Head of caudate nucleus (tissue), 42 donors: ENCODE results near the gene NSMCE3.

Experiments used
- DNase-seq, 42 donors: peaks; one replicate each; pipeline versions ENCODE4 v3.0.0 to v3.0.0-alpha.2; 2020 to 2021; ENCODE audit warnings: mixed read lengths in 7 of 42
- intact Hi-C: fragments of 100-400 bp; cut with DNase I; formaldehyde crosslinking; loops from one replicate; pipeline ENCODE4 v1.15.0; 2022

NSMCE3 gene

DNA sequence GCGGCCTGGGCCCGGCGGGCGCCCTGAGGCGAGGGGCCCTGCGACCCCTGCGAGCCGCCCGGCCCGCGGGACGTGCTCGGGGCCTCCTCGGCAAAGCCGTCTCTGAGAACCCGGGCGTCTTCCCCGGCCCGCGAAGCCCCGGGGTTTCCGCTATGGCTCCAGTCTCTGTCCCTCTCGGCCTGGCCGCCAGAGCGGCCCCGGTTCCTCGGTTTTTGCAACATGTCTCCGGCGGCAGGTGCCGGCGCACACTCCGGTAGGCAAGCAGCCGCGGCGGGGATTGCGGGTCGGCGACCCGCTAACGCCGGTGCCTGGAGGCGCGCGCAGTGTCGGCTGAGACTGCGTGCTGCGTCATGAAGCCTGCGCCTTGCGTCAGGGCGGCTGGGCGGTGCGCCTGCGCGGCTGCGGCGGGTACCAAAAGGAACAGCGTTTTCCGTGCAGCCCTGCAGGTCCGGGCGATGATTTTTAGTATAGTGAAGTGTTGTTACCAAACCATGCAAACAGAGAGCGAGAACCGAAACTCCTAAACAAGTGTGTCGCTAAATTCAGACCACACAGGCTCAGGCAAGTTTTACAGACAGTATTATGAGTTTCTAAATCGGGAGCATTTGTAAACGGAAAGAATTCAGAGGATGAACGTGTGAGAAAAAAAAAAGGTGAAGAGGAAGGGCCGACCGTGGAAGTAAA is at the start of gene NSMCE3:
Gene NSMCE3 (minus strand): TSS at position 338 of the 684 bp plus-strand sequence. CDS start 117 bp downstream, at position 221.
- intact Hi-C loops, result no loop called here
- peak; percentile 82 to 97 (median 94) for DNase-seq

DNA sequence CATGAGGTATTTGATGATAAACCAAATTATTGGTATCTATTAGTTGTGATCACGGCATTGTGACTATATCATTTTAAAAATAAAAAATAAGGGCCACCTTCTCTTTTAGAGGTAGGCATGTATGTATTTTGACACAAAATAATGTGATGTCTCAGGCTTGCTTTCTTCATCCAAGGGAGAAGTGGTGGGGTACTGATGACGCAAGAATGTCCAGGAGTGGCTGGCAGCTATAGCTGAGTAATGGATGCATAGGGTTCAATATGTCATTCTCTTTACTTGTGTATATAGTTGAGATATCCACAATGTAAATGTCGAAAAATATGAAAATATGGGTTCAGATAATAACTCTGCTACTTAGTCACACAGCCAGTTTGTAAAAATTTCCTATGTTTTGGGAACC is 46.8 kb upstream of the NSMCE3 start:
- no peak for DNase-seq
- intact Hi-C loops, result no loop called here

GRCh38 chr15:29312387-29312786 is 42.8 kb upstream of the NSMCE3 start:
- no peak for DNase-seq
- intact Hi-C loops, result no loop called here

DNA sequence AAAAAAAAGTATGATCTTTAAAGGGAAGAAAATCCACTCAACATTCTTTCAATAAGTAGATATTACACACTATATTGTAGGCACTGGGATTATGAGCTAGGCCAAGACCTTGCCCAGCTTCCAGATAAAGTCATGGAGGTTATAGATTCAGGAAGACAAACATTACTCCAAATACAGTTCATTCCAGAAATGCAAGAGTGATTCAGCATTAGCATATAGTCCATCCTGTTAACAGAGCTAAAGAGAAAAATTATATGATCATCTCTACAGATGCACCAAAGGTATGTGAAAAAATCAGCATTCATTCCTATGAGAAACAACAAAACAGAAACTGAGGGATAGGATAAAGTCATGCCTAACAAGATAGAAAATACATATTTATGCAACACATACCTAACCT is 42.1 kb upstream of the NSMCE3 start:
- no peak for DNase-seq
- intact Hi-C loops, result no loop called here

- DNase-seq, result no peak
- intact Hi-C loops, result no loop called here
Observed at GRCh38 chr15:29309139-29309538, 39.5 kb upstream of the NSMCE3 start.

- DNase-seq, result no peak
- intact Hi-C loops, result no loop called here
Observed at GRCh38 chr15:29308299-29308698, 38.7 kb upstream of the NSMCE3 start.

DNA sequence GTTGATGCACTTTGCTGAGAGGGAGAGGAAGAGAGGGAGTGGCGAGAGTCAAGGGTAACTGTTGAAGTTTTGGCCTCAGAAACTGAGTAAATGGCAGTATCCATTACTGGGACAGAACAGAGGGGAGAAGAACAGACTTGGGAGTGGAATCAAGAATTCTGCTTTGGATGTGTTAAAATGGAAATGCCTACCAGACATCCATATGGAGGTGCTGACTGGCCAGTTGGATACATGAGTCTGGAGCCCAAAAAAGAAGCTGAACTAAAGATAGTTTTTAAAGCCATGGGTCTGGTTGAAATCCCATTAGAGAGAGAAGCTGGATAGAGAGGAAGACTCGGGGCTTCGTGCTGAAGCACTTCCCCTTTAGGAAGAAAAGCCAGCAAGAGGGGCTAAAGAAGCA is 35.9 kb upstream of the NSMCE3 start:
- intact Hi-C loops, result no loop called here
- no peak for DNase-seq

- intact Hi-C loops, result no loop called here
- DNase-seq, result no peak
Observed at GRCh38 chr15:29302871-29303270, 33.2 kb upstream of the NSMCE3 start.

DNA sequence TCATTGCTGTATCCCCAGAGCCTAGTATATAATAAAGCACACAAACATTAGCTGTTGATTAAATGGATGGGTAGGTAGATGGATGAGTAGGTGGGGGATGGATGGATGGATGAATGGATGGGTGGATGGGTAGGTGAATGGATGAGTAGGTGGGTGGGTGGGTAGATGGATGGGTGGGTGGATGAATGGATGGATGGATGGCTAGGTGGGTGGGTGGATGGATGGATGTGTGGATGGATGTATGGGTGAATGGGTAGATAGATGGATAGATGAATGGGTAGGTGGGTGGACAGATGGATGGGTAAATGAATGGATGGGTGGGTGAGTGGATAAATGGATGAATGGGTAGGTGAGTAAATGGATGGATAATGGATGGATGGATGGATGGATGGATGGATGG is 30.2 kb upstream of the NSMCE3 start:
- DNase-seq, result no peak
- intact Hi-C loops, result no loop called here

DNA sequence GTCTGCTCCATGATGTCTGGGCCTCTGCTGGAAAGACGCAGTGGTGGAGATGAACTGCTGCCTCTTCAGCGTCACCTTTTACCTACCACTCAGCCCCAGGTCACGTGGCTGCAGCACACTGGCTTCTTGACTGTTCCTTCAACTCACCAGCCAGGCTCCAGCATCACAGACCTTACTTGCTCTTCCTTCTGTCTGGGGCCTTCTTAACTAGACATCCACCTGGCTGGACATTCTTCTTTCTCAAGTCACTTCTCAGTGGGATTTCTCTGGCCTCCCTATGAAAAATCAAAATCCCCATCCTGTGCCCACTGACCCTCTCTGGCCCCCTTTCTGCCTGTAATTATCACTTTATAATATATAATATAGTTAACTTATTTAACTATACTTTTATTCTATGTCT is 29.7 kb upstream of the NSMCE3 start:
- intact Hi-C loops, result no loop called here
- no peak for DNase-seq

- no peak for DNase-seq
- intact Hi-C loops, result no loop called here
Observed at GRCh38 chr15:29294732-29295325, 25.2 kb upstream of the NSMCE3 start.

GRCh38 chr15:29291067-29291845 is 21.6 kb upstream of the NSMCE3 start:
- intact Hi-C loops, result no loop called here
- no peak for DNase-seq

- intact Hi-C loops, result no loop called here
- DNase-seq, result no peak
Observed at GRCh38 chr15:29289173-29289572, 19.6 kb upstream of the NSMCE3 start.

DNA sequence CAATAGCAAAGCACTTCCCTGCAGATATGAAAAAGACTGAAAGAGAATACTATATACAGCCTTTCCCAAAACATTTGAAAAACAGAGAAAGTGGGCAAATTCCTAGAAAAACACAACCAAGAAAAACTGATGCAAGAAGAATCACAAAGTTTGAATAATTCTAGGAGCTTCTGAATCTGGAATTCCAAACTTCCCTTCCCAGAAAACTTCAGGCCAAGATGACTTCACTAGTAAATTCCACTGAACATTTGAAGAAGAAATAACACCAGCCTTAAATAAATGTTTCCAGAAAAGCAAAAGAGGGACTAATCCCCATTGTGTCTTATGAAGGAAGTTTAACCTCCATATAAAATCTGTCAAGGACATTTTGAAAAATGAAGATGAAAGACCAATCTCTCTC is 15.8 kb upstream of the NSMCE3 start:
- no peak for DNase-seq
- intact Hi-C loops, result no loop called here

DNA sequence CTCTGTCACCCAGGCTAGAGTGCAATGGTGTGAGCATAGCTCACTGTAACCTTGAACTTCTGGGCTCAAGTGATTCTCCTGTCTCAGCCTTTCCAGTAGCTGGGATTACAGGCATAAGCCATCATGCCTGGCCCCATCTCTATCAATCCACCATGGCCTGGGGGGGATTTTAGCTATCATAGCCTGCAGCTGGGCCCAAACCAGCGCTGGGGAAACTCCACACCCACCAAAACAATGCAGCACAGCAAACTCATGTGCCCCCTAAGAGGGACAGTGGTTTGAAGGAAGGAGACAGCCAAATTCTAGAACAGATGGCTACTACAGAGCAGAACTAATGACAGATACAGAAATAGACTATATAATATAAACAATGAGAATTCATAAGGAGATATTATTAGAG is 13.8 kb upstream of the NSMCE3 start:
- DNase-seq, result no peak
- intact Hi-C loops, result no loop called here

- intact Hi-C loops, result no loop called here
- no peak for DNase-seq
Observed at GRCh38 chr15:29280514-29280913, 10.9 kb upstream of the NSMCE3 start.

- intact Hi-C loops, result no loop called here
- no peak for DNase-seq
Observed at GRCh38 chr15:29278436-29279105, 8.9 kb upstream of the NSMCE3 start.

- DNase-seq, result no peak
- intact Hi-C loops, result no loop called here
Observed at GRCh38 chr15:29276366-29276765, 6.7 kb upstream of the NSMCE3 start.

DNA sequence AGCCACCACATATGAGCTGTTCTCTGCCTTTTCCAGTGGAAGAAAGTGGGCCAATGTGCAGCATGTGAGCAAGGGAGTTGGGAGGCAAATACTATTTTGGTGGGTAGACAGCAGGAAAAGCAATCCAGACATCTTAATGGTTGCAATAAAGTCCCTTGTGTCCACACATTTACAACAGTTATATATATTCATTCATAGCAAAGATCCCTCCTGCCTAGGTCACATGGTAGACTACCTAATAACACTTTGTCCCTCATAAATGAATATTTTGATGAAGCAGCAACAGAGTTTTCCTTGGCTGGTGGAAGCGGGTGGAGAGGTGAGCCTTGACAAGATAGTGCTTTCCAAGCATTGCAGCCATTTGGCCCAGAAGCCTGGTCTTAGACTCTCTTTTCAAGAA is 6.2 kb upstream of the NSMCE3 start:
- DNase-seq, result no peak
- intact Hi-C loops, result no loop called here

- intact Hi-C loops, result no loop called here
- DNase-seq, result no peak
Observed at GRCh38 chr15:29274946-29275345, 5.3 kb upstream of the NSMCE3 start.
